RWPE1 (cell line): ENCODE data around the gene LINC00632.

Source experiments
- CTCF ChIA-PET: fragments of 350-600 bp; sonication (Branson Sonifier 250); formaldehyde crosslinking; extraction: SDS; loops from one replicate; lab custom pipeline; 2021; lab: Yijun Ruan, JAX
- POLR2A ChIA-PET: fragments of 400-600 bp; formaldehyde crosslinking; extraction: SDS; loops from one replicate; lab custom pipeline; 2020; ENCODE audit warnings: antibody characterized with exemption; ENCODE audit not compliant: low non-redundant PET; lab: Yijun Ruan, JAX
- DNase-seq: peaks from one replicate; pipeline ENCODE4 v3.0.0; 2012; ENCODE audit warnings: low spot score
- H3K27ac ChIP-seq: fragments of 450-650 bp; 2 replicates; pipeline ENCODE4 v1.5.1; 2017
- TF ChIP-seq, protein P1 (sequence below): fragments of 450-650 bp; conservative IDR thresholded peaks from 2 replicates; pipeline ENCODE4 v1.5.1; 2017; ENCODE audit warnings: low read depth, mild to moderate bottlenecking

The LINC00632 gene

DNA sequence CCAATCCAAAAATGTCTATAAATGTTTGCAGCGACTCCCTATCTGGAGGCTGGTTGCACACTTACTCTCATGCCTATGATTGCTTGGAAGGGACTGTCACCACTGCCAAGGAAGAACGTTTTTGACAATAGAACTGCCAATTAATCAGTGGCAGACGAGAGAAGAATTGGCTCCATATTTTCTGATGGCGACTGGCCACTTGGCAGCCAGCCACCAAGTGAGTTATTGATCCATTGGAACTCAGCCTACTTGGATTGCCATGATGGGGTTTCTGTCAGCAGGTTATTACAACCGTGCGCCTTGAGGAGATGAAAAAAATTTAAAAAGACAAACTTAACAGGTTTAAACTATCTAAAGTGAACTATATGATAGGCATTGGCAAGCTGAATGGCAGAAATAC, 47.4 kb downstream of the LINC00632 start:
- no peak for DNase-seq
- ChIA-PET POLR2A (no interaction called here), CTCF (no interaction called here)
- H3K27ac ChIP-seq, result no peak overlapping the region
- TF ChIP-seq, protein P1, sequence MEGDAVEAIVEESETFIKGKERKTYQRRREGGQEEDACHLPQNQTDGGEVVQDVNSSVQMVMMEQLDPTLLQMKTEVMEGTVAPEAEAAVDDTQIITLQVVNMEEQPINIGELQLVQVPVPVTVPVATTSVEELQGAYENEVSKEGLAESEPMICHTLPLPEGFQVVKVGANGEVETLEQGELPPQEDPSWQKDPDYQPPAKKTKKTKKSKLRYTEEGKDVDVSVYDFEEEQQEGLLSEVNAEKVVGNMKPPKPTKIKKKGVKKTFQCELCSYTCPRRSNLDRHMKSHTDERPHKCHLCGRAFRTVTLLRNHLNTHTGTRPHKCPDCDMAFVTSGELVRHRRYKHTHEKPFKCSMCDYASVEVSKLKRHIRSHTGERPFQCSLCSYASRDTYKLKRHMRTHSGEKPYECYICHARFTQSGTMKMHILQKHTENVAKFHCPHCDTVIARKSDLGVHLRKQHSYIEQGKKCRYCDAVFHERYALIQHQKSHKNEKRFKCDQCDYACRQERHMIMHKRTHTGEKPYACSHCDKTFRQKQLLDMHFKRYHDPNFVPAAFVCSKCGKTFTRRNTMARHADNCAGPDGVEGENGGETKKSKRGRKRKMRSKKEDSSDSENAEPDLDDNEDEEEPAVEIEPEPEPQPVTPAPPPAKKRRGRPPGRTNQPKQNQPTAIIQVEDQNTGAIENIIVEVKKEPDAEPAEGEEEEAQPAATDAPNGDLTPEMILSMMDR, result no peak

DNA sequence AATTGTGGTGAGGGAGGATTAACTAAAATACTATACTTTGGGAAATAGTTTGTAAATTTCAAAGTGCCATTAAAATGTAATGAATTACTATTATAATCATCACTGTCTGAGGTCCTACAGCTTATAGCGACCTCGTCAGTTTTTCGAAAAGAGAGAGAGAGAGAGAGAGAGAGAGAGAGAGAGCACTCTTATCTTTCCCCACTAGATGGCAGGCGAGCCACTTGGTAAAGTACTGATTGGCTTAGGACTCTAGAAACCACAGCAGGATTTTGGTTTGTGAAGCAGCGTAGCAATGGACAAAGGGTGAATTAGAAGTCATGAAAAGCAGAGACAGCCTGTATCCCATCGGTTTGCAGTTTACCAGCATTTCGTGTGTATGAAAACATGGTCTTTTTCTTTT, 52.5 kb downstream of the LINC00632 start:
- CTCF ChIA-PET, result interaction anchor here (0.6 to 0.7 kb wide), 5 partner anchors 12 to 1979 kb away, joined by 3 to 6 read pairs (median 4); no protein-coding TSS in a partner anchor
- no peak overlapping the region for H3K27ac ChIP-seq
- POLR2A ChIA-PET, result no interaction called here

DNA sequence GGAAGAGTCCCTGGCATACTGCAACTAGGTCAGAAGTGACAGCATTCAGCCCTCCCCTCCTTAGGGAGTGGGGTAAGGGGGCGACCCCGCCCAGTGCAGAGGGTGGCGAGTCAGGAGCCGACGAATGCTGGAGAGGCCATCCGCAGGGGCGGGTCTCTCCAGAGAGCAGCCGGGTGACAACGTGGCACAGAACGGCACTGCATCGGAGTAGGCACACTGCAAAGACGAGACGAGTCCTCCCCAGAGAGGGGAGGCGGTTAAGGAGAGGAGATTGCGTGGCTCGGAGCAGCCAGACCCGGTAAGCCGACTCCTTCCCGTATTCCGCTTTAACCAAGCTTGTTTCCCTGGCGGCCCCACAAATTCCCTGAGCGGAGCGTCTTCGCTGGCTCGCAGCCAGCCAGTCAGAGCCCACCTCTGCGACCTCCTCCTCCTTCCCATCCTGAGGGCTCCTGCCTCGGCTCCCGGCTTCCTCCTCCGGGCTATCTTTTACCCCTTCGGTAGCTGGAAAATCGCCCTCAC, 54.9 kb downstream of the LINC00632 start:
- CTCF ChIA-PET, result no interaction called here
- no peak overlapping the region for H3K27ac ChIP-seq
- POLR2A ChIA-PET, result no interaction called here
- no peak for DNase-seq
- TF ChIP-seq, protein P1, result no peak

More for the DNA sequence above, 52.5 kb downstream of the LINC00632 start:
- TF ChIP-seq, protein P1, result peak; percentile 66
- DNase-seq, result peak; percentile 10

DNA sequence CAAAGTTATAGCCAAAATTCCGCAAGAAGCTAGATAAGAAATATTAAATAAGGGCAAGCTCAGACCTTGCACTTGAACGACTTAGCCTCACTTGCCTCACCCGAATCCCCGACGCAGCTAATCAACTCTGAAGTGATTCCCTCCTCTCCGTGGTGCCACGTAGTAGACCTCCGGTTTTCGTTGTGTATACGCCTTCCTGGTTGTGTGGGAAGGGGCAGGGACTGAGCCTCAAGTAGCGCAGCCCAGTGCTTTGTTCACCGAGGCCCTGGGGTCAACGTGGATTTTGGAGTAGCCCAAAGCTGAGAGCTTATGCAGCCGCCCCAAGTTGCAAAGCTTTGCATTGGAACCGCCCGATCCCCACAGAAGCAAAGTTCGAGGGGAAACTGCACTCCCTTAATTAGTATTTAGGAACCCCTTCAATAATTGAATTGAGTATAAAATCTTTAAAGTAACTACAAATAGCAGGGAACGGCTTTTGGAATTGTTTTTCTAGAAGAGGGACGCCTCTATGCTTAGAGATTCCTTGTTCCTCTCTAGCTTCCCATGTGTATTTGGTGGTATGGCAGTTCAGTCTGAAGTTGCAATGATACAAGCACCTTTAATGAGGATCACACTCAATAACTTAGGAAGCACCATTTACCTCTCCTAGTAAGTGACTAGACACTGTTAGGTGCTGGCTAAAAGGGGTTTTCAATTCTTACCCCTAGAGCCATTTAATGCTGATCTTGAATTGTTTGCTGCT, 55.7 kb downstream of the LINC00632 start:
- no peak overlapping the region for H3K27ac ChIP-seq
- POLR2A ChIA-PET, result no interaction called here
- TF ChIP-seq, protein P1, result no peak
- no peak for DNase-seq
- CTCF ChIA-PET, result interaction anchor here (0.9 to 1.7 kb wide), 4 partner anchors 24 to 513 kb away, joined by 3 to 4 read pairs (median 4); no protein-coding TSS in a partner anchor

DNA sequence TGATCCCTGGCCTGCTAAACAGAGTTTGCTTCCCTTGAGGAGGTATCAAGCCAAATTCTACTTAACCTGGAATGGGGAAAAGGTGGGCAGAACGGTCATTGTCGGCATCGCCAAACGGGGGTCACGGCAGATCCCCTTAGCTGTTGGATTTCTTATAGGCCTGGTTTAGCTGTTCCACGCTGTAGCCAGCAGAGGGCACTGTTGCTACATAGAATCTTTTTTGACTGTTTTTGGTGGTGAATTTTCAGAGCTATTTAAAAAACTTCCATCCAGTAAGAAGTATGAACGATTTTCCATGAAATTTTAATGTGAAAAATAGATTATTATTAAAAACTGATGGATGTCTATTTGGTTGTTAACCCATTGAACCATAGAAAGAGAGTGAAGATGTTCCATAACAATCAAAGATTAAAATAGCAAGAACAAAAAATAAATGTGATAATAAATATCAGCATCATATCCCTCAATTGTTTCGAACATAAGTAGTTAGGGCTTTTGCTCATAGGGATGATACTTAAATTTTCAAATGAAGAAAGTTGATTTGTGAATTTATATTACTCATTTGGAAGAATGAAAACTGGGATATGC, 56.6 kb downstream of the LINC00632 start:
- H3K27ac ChIP-seq, result no peak overlapping the region
- DNase-seq, result peak; percentile 7
- TF ChIP-seq, protein P1, result peak; percentile 55
- ChIA-PET CTCF (interaction anchor here (0.5 to 1.7 kb wide), 6 partner anchors 24 to 512 kb away, joined by 3 to 6 read pairs (median 4); no protein-coding TSS in a partner anchor), POLR2A (no interaction called here)

DNA sequence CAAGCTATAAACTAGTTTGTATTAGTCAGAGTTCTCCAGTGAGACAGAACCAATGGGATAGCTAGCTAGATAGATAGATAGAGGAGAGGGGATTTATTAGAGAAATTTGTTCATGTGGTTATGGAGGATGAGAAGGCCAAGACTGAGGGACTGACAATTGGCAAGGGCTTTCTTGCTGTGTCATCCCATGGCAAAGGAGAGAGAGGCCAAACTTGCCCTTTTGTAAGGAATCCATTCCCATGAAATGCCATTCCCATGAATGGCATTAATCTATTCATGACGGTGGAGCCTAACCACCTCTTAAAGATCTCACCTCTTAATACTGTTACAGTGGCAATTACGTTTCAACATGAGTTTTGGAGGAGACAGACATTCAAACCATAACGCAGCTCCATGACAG, 58.1 kb downstream of the LINC00632 start:
- DNase-seq, result no peak
- TF ChIP-seq, protein P1, result no peak
- no peak overlapping the region for H3K27ac ChIP-seq
- ChIA-PET POLR2A (no interaction called here), CTCF (no interaction called here)
